GM19193 (cell line): ENCODE results near the gene UTF1.

Source experiments
- POLR2A ChIP-seq: IDR thresholded peaks from 4 replicates; pipeline ENCODE4 v1.6.1; 2011; ENCODE audit not compliant: insufficient read depth, insufficient read length; ENCODE audit errors: extremely low read depth

The UTF1 gene

DNA sequence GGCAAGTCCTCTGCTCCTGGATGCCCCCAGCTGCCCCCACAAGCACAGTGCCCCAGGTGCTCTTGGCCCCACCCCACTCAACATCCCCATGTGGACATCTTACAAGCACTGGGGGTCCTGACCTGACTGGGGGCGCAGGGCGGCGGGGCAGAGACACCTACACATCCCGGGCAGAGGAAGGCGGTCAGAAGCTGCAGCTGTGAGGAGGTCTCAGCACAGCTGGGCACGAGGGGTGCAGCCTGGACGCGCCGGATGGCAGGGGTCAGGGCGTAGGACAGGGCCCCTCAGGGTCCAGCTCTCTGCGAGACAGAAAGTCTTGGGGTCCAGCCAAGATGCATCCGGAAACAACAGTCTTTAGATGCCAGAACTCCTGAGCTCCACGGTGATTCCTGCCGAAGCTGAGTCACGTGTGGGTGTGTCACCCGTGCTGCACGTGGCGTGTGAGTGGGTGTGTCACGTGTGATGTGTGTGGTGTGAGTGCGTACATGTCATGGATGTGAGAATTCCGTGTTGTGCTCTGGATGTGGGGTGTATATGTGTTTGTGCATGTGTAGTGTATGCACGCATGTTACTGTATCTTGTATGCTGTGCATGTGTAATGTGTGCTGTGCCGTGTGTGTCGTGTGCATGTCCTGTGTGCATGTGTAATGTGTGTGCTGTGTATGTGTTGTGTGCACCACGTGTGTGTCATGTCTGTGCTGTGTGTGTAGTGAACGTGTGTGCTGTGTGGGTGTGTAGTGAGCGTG lies 12.8 kb downstream of the UTF1 start:
- no peak for TF ChIP-seq POLR2A

DNA sequence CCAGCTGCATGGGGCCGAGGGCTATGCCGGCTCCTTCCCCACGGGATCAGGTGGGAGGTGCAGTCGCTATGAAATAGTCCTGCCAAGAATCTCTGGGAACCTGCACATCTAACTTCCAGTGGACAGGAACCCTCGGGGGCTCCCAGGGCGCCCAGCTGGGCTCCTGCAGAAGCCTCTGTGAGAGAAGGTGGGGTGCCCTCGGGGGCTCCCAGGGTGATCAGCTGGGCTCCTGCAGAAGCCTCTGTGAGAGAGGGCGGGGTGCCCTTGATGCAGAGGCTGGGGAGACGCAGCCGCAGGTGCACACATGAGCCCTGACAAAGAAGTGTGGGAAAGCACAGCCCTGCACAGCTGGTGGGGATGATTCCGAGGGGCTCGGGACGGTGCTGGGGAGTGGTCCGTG lies 13.6 kb downstream of the UTF1 start:
- no peak for TF ChIP-seq POLR2A

DNA sequence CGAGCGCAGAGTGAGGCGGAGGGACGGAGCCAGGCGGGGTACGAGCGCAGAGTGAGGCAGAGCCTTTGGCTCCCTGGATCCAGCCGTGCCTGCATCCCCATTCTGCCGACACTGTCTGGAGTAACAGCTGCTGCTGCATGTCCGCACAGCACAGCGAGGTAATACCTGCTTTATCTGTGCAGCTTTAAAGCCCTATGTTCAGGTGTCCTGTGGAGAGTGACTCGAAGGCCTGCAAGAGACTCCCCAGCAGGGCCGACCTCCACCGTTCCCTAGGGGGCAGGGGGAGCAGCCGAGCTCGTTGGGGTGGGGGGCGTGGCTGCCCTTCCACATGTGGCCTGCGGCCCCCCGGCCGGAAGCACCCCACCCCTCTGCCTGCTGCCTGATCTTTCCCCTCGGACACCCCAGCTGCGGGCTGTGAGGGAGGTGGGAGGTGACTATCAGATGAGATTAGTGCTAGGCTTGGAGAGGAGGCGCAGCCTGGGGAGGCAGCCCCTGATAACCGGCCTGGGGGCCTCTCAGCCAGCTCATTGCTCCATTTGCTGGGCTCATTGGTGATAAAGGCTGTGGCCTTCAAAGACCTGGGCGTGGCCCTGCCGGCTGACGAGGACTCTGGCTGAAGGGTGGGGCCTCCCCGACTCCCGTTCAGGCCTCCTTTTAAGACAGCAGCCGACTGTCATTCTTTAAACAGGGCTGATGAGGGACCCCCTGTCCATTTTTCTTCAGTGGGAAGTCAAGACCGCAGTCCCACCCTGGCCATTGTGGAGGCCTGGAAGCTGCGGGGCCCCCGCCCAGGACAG lies 15.6 kb downstream of the UTF1 start:
- no peak for TF ChIP-seq POLR2A

DNA sequence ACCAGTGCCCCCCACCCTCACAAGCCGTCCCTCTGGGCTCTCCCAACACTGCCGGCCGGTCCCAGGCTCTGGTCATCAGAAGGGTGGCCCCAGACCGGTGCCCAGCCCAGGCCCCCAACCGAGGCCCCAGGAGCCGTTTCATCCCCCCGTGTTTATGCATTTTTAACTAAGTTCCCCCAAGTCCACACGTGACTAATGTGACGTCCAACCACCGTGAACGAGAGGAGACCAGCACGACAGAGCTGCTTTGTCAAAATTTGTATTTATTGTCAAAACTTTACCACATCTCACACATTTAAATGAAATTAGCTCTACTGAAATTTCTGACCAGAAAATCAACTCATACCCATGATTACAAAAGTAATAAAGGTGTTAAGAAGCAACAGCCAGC lies 16.2 kb downstream of the UTF1 start:
- TF ChIP-seq POLR2A = no peak

DNA sequence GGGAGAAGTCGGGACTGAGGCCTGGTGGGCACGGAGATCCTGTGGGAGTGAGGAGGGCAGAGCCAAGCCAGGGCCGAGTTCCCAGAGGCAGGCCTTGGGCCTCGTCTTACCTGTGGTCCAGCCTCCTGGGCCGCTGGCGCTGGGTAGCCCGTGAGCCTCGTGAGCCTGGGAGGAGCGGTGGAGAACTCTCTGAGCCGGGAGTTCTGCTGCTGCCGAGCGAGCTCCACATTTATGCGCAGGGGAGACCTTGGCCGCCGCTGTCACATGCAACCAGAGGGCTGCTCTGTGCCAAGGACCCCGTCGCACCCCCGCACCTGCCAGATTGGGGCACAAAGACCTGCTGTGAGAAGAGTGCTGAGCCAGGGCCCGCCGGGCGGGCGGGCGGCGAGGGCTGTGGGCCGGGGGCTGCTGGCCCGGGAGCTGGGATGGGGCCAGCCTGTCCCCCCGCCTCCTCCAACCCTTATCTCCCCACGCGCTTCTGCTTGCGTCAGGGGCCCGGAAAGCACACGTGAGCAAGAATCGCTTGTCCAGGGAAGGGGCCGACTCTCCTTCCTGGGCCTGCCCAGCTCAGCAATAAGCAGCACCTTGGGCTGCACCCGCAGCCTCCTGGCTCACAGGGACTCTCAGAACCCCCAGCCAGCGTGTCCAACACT lies 17.8 kb downstream of the UTF1 start:
- TF ChIP-seq POLR2A = no peak

DNA sequence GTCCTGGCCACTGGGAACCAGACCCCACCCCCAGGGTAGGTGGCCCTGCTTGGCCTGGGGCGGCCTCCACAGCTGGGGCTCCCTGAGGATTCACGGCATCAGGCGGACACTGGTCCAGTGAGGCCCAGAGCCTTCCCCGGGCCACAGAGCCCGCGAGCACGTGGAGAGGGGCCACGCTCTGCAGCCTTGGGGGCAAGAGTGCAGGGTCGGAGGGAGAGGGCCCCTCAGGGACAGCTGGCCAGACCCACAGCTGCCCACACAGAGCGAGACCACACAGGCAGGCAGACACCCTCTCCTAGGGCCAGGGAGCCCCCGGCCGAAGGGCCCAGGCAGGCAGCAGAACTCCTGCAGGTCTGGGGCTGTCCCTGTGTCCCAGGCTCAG lies 18.3 kb downstream of the UTF1 start:
- no peak for TF ChIP-seq POLR2A

DNA sequence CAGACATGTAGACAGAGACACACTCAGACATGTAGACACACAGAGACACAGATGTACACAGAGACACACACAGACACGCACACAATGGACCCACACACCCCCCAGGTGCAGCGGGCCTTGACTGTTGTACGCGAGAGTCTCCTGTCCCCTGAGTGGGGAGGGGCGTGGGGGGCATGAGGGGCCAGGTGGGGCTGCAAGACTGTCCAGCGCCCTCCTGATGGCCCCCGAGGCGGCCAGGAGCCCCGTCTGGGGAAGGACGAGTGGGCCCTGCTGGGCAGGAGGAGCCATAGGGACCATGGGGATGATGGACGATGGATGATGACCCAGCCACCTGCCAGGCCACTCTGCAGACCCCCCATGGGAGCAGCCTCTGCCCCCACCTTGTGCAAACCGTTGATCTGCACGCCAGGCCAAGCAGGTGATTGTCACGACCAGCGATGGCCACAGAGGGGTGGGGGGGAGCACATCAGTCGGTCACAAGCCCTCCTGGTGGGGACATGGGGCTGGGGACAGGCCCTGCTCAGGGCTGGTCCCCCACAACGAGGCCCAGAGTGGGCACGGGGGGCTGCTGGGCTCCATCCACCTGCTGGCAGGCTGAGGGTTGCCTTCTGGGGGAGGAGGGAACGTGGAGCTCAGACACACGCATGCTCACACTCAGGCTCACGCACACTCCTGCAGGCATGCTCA lies 19.2 kb downstream of the UTF1 start:
- no peak for TF ChIP-seq POLR2A

DNA sequence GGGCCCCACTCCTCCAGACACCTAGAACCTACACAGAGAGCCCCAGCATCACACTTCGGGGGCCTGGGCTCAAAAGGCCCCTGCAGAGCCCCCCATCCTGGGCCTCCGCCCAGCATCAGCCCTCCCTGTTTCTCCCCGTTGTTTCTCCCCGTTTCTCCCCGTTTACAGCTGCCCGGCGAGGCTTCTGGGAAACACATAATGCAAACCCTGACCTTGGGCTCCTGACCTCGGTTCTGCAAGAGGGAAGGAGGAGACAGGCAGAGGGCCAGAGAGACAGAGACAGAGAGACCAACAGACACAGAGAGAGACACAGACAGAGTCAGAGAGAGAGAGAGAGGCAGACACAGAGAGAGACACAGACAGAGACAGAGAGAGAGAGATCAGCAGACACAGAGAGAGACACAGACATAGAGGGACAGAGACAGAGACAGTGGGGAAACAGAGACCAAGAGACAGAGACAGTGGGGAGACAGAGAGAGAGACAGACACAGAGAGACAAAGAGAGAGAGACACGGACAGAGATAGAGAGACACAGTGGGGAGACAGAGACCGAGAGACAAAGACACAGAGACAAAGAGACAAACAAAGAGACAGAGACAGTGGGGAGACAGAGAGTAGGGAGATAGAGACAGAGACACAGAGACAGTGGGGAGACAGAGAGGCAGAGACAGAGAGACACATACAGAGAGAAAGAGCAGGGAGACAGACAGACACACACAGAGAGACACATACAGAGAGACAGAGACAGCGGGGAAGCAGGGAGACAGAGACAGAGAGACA lies 20.1 kb downstream of the UTF1 start:
- no peak for TF ChIP-seq POLR2A

DNA sequence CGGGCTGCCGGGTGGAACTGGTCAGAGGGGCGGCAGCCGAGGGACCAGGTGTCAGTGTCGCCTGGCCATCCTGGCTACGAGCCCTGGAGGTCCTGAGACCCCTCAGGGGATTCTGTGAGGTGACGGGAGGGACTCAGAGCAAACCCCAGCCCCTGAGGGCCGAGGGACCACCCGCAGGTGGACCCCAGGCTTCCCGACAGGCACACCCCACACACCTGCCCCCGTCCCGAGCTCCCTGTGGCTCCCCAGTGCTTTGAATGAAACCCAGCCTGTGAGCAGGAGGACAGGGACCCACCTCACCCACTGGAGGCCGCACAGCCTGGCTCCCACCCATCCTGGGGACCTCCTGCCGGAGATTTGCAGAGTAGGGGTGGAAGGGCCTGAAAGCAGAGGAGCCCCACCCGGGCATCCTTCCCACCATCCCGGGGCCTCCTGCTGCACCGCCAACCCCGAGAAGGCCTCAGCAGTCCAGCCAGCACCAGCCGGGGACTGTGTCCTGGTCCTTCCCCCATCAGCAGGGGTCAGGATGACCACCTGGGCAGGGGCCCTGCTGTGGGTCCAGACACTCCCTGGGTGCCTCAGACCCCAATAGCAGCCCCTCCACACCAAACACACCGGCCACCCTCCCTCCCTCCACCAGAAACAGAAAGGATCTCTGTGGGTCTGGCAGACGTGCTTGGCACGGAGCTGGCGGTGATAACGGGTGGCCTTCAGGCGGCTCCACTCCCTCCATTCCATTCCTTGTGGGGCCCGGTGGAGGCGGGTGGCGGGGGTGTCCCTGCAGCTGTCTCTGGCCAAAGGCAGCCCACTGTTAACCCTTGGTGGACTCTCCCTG lies 21.6 kb downstream of the UTF1 start:
- no peak for TF ChIP-seq POLR2A

DNA sequence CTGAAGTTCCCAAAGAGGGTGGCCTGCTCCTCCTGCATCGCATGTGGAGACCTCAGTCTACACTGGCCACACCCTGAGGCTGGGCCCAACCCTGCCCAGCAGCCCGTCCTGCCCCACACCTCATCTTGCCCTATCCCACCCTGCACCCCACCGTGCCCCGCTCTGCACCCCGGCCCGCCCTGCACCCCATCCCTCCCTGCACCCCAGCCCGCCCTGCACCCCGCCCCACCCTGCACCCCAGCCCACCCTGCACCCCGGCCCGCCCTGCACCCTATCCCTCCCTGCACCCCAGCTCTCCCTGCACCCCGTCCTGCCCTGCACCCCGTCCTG lies 22.2 kb downstream of the UTF1 start:
- TF ChIP-seq POLR2A = no peak

DNA sequence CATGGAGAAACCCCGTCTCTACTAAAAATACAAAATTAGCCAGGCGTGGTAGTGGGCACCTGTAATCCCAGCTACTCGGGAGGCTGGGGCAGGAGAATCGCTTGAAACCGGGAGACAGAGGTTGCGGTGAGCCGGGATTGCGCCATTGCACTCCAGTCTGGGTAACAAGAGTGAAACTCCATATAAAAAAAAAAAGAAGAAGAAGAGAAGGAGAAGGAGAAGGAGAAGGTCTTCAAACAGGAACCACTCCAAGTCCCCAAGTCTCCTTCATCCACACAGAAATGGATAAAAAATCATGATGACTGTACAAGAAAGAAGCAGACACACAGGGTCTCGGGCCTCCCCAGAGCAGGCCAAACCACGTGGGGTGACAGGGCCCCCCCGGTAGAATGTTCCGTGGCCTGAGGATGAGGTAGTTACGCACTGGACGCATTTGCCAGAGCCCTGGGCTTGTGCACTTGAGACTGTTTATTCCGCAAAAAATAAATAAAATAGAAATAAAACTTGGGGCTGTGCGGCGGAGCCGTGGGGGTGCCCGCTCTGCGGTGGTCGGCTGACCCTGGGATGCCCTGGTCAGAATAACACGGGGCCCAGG lies 23.4 kb downstream of the UTF1 start:
- no peak for TF ChIP-seq POLR2A

DNA sequence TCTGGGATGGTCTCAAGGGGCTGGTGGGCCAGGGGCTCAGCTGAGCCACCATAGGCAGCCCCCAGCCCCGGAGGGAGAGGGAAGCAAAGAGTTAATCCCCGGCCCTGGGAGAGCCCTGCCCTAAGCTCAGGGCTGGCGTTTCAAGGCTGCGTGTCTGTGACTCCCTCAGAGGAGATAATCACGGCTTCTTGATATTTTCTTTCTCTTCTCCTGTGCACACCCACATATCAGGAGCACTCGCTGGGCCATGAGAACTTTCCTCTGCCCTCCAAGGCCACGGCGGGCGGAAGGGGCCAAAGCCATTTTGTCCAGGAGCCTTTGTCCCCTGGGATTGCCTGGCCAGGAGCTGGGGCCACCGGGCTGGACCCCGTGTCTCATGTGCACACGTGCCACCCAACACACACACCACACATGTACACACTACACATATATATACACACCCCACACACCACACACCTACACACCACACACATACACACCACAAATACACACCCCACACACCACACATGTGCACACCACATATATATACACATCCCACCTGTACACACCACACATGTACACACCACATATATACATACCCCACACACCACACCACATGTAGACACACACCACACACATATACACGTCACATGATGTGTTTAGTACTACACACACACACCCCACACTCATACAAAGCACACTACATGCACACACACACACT lies 24.6 kb downstream of the UTF1 start:
- no peak for TF ChIP-seq POLR2A

DNA sequence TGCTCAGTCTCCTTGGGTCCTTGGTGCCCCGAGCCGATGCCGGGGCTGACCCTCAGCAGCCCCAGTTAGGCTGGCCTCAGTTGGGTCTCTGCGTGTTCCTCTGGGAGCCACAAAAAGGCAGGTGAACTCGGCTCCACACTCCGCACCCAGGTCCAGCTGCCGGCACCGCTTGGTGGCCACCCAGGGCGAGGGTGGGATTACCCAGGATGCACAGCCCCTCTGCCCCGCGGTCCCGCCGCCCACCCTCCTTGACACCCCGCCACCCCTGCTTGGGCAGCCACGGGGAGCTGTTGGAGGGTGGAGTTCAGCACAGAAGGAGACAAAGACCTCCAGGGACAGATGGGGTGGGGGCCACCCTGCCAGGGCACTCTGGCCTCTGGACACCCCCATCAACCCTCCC lies 25.3 kb downstream of the UTF1 start:
- no peak for TF ChIP-seq POLR2A
